GM23248 (cell line): ENCODE data around the gene CPNE4.

Source experiments
- EZH2 ChIP-seq: fragments of 200-600 bp; sonication (generic); IDR thresholded peaks from 2 replicates; pipeline ENCODE4 v1.6.1; 2018; ENCODE audit warnings: antibody characterized with exemption, mild to moderate bottlenecking; ENCODE audit not compliant: insufficient read depth, poor library complexity, severe bottlenecking
- EZH2phosphoT487 ChIP-seq: fragments of 200-600 bp; sonication (generic); IDR thresholded peaks from 2 replicates; pipeline ENCODE4 v1.6.1; 2018; ENCODE audit warnings: antibody characterized with exemption, moderate library complexity, mild to moderate bottlenecking, low read depth; ENCODE audit not compliant: insufficient read depth

DNA sequence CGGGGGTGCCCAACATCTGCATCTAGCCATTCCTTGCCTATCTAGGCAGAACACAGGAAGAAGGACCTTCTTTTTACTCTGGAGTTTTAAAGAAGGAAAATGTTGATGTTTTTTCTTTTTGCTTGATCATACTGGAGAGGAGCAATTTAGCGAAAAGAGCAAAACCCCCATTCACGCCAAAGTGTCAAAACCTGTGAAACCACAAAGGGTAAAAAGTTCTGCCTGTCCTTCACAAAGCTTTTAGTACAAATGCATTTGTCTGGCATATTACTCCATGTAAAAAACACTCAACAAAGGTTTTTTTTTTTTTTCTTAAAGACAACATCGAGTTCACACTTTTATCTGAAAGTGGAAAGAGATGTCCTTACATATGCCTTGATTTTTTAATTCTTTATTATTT lies 317.9 kb downstream of the CPNE4 start:
- TF ChIP-seq EZH2phosphoT487: no peak
- no peak for TF ChIP-seq EZH2
